G401.6 (cell line): ENCODE data around the gene FOXP1.
A peak's percentile ranks its signal among the peaks of the same experiment; 100 is the strongest.

ENCODE experiments used
- FAIRE-seq: peaks from 2 replicates; lab custom pipeline; 2012; peaks lifted over from hg19 to GRCh38; lab: Jason Lieb, UNC

The FOXP1 gene

DNA sequence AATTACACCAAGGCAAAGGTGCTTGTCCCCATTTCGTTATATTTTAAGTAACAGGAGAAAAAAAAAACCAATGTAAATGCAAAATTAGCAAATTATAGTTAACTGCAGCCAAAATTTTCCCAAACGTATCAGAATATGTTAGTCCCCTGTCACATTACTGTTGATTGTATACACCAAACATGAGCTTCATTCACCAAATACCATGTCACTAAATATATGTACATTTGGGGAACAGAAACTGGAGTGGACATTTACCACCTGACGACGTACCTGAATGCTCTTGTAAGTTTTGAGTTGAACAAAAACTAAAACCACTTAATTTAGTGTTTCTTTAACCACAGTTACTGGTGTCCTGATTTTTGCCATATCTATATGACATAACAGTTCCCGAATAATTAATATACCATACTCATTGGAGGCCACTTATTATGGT, 3.3 kb upstream of the FOXP1 start:
- no peak for FAIRE-seq

DNA sequence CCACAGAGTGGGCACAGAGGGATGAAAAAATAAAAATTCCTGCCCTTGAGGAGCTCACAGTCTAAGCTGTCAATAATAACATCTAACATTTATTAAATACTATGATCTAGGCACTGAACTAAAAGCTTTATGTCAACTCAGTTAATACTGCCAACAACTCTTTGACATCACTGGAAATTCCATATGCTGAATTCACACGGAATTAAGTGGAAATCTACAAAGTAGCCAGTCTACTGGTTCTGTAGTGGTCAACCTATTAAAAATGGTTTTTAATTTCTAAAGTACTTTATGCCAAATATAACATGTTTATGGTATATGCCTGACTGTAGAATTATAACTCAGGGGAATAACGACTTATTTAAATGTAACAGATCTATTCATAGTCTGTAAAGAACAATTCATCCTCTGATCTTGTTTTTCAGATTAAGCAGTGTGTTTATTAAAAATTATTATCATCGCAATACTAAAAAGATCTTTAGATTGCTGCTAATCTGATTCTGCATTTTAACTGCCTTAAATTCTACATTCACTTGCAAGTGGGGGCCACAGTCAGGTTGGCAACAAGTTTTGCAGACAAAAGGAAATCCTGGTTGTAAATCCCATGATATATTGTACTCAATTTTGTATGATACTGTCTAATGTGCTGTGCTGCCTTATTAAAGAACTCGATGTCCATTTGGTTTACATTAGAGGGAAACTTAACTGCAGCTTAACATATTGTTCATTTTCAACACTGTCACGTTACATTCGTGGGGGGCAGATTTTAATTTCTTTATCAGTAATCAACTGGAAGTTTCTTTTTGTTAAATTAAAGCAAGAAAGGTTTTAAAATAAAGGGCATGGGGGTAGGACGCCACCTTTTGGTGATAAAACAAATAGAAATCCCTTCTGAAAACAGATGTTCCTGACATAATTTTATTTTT, 2.6 kb upstream of the FOXP1 start:
- FAIRE-seq, result peak; percentile 28

DNA sequence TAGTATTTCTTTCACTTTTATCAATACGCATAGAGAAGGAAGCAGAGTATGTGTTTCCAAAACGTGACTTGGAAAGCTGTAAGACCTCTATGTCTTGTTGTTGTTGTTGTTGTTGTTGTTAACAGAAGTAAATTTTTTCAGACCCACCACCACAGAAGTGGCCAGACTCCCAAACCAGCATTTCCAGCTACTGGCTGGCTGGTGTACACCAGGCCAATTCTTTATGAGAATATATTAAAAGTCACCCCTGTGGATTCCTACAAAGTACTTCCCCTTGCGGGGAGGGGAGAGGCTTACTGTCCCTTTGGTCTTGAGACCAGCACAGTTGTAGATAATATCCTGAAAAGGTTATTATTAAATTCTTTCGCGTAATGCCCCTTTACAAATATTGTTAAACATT, 1.6 kb upstream of the FOXP1 start:
- no peak for FAIRE-seq

DNA sequence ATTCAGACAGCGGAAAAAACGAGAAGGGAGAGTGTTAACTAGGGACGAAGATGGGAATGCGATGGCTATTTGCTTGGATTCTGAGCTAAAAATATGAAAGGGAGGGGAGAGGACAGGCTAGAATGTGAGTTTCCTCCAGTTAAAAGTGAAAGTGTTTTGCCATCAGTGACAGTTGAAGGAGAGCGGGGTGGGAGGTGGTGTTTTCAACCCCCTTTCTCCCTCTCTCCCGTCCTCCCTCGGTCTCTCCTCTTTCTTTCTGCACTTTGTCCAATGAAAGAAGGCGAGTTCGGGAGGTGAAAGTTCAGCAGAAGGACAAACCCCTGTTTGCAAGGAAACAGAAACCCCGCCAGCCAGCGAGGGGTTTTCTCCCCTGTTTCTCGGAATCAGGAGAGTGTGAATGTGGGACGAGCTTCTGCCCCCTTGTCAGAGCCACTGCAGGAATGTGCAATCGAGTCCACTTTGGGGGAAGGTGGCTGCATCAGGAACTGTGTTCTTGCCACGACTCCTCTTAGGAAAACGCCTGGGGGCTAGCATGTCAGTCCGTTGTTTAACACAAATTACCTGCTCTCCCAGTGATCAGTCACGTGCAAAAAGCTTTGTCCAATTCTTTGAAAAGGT, 975 bp upstream of the FOXP1 start:
- no peak for FAIRE-seq

DNA sequence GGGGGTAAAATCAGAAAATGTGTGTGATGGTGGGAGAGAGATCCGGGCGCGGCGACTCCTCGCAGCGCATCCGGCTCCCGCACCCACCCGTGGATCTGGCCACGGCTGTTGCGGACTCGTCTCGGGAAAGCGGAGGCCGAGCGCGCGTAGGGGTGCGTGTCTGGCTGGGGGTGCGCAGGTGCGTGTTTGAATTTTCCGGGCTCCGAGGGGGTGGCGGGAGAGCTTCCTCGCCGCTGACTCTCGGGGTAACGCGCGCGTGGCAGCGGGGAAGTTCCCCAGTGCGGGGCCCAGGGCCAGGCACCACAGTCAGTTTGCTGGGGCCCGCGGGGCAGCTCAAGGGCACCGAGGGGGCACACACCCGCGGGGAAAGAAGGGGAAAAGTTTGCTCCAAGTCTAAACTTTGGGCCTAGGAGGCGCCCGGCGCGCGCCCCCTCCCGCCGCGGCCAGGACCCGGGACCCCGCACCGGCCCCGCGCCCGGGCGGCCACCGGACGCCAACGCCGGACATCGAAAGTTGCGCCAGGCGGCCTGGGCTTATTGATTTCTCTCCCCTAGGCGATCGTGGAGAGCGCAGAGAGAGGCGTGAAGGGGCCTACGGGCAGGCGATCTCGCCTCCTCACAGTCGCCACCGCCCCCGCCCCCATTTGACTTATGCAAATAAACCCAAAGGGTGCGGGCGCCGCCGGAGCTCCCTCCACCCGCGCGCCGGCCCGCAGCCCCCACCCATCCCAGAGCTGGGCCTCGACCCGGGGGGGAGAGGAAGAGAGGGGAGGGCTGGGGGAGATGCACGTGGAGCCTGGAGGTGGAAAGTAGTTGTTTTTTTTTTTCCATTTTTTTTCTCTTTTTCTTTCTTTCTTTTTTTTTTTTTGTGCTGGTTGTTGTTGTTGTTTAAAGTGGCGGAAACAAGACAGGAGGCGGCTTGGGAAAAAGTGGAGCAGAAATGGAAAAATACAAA, 639 bp downstream of the FOXP1 start:
- FAIRE-seq, result no peak

DNA sequence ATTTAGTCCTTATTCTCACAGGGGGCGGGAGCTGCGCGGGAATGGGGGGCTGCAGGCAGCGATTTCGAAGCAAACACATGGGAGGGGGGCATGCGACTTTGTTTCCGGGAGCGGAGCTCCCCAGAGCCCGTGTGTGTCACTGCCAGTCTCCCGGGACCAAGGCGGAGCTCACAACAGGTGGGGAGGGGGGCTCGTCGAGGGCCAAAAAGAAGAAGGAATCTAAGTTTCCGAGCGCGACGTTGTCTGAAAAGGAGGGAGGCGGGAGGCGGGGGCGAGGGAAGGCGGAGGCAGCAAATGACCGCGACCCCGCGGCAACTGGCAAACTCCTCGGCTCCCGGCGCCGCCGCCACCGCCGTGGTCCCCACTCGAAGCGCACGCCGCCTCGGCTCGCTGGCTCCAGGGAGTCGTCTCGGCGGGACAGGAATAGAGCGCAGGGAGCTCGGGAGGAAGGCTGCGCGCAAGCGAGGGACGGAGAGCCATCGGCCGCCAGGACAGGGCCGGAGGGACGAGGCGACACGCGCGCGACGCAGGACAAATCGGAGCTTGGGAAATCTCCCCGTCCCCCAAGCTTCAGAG, 1.4 kb downstream of the FOXP1 start:
- no peak for FAIRE-seq

DNA sequence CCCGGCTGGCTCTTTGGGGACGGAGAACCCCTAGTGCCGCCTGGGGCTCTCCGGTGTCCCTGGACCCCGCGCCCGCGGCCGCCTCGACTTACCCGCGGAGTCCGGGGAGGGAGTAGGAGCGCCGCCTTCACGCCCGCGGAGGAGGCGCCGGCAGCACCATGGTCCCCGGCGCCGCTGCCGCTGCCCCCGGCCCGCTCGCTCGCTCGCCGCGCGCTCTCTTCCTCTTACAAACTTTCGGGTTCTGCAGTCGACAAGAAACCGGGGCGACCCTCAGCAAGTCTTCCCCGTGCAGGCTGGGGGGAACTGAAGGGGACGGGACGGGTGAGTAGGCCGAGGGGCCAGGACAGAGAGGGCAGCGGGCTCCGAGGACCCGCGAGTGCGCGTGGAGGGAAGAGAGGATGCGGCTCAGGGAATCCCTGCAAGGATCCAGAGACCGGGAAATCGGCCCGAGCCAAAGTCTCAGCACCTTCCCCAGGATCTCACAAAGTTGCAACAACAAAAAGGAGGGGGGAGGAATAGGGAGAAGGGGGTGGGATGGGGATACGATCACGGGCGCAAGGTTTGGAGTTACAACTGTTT, 2.0 kb downstream of the FOXP1 start:
- FAIRE-seq, result no peak

DNA sequence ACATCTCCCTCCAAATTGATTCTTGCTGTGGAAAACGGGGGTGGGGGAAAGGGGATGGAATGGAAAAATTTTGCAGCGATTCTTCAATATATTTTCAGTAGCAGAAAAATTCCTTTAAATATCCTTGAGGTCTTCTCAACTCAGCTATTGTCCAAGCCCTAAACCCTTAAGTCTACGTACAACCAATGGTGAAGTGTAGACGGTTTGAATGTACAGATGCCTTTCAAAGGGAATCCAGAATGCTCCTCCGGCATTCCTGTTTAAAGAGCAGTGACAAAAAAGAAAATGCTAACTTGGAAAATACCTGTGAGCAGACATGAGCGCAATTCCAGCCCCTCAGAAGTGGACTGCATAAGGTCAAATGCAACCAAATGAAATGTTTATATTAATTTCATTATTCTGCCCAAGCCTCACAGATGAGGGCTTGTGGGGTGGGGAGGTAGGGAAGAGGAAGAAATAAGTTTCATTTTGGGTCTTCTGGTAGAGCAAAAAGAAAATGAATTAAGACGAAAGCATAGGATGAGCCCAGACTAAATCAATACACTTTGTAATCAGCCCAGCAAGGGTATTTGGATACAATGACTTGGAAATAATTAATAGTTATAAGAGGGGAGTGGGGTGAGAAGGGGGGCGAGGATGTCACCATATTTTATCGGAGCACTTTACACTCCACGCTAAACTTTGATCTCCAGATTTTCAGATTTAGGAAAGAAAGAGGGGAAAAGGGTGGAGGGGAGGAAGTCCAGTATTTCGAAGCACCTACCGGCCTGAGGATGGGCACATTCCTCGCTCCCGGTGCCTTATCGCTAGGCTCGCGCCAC, 2.7 kb downstream of the FOXP1 start:
- FAIRE-seq, result no peak

DNA sequence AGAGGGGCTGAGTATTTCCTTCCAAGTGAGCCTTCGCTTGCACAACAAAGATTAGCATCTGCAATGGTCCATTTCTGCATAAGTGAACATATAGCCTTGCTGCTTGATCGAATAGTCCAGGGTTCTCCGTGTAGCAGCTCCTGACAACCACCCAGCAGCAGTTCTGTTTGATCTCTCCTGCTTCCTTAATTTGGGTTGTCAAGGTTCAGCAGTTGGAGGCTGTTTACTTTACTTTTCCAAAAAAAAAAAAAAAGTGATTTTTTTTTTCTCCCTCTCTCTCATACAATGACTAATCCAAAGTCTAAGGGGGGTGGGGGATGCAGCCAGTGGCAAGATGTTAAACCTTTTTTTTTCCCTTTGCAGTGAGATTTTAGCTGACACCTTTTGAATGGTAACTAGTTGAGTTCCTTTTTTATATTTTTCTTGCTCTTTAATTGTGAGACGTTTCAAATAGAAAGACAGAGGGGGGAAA, 3.6 kb downstream of the FOXP1 start:
- no peak for FAIRE-seq

DNA sequence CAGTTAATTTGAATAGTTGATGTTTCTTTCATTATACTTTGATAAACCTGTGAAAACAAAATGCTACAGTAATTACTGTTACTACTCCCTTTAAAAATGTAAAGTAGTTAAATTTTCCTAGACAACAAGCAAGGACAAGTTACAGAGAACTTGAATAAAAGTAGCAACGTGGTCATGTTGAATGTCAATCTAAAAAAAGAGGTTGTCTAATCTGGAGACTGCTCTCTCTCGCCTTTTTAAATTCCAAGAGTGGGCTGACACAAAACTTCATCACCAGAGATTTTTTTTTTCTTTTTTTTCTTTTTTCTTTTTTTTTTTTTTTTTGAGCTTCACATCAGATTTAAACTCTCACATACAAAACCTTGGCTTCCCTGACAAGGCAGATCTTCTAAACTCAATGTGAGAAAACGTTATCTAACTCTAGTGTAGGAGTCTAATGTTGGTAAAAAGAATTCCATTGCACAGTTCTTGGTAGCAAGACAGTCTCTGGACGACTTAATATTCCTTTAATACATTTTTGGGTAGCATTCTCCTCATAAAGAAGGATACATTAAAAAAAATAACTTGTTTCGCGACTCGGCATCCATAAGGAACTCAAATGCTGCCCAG, 4.1 kb downstream of the FOXP1 start:
- no peak for FAIRE-seq

DNA sequence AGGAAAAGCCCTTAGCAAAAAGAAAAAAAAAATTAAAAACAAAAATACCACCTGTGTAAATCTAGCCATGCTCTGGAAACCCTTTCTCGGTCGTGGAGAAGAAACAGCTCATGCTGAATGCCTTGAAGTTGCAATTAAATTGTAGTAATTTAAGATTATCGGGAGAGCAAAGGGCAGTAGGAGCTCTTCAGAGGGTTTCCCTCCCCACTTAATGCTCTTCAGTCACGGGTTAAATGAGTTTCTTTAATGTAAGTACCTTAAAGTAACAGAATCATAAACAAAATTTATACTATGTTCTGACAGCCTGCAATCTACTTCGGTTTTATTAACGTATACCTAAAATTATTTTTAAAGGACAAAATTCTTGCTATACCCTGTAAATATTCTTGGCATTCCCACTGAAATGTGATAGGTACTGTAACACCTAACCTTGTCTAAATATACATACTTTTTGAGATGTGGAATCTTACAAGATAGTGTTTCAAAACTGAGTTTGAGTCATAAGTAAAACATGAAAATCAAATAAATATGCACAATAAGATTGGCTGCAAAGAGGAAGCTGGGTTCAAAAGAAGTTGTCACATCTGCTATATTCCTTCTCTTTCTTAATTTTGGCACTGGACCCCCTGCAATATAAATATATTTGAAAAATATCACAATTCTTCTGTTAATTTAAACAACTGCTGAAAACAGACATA, 5.3 kb downstream of the FOXP1 start:
- no peak for FAIRE-seq

DNA sequence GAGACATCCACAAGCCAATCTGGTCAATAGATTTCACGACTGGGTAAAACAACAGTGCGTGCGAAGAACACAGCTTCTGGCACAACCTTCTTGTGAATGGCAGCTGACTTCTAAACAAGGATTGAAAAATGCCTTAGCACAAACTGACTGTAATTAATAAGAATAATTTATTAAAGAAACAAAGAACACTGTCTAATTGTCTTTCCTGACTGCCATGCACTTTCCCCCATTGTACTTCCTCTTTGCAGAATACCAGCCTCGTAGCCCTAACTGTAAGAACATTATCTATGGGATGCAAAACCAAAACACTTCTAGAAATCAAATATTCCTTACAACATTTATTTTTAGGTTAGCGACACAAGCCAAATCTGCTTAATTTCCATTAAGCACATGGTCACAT, 6.5 kb downstream of the FOXP1 start:
- no peak for FAIRE-seq

DNA sequence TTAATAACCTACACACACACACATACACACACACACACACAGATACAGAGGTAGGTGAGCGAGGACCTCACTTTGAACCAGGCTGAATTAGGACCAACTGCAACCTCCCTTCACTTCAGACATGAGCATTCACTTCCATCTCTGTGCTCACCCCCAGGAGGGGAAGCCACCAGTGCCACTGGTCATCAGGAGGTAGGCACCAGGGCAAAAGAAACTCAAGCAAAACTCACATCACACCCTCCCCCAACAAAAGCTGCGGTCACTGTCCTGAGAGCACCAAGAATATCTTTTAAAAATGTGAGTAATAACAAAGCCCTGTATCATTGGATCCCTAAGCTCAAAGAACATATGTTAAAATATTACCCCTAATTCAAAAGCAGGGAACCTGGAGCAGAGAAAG, 8.1 kb downstream of the FOXP1 start:
- FAIRE-seq, result no peak

DNA sequence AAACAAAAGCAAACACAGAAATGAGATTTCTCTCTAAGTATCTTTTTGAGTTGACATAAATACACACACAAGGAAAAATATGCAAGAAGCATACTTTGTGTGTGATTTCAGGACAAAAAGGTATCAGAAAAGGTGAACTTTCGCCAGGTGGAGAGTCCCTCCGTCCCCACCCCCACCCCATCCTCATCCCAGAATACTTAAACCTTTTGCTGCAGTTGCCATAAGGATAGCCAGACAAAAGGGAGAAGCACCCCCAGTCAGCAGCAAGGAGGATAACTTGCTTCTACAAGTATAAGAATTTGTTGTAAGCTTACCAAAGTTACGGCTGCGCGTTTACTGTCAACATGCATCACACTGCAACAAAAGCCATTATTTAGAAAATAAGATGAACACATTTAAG, 10.3 kb downstream of the FOXP1 start:
- FAIRE-seq, result no peak

DNA sequence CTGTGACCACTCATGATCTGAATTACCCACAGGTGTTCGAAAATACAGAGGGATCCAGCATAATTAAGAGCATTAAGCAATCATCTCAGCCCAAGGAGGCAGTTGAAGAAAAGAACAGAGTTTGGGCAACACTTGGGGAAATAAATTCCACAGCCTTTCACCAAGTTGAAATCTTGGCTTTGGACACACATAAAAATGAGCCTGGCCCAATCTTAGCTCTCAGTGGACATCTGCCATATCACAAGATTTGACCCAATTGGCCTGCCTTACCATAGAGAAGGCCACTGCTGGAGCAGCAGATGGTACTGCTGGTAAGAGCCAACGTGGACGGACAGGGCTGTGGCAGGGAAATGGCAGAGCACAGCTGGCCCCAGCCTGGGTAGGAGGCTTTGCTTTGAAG, 13.0 kb downstream of the FOXP1 start:
- FAIRE-seq, result no peak

DNA sequence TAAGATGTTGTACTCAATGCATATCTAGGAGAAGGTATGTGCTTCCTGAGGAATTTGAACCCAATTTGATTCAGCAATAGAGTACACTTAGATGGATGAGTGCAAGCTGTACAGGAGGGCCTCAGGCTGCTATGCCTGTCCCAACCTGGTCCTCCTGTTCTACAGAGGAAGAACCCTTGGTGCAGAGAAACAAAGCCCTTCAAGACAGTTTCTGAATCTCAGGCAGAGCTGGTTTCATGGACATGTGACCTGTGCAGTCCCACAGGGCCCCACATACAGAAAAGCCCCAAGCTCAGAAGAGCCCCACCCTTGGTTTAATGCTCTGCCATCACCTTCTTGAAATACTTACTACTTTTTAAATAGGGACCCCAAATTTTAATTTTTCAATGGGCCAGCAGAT, 15.3 kb downstream of the FOXP1 start:
- no peak for FAIRE-seq

DNA sequence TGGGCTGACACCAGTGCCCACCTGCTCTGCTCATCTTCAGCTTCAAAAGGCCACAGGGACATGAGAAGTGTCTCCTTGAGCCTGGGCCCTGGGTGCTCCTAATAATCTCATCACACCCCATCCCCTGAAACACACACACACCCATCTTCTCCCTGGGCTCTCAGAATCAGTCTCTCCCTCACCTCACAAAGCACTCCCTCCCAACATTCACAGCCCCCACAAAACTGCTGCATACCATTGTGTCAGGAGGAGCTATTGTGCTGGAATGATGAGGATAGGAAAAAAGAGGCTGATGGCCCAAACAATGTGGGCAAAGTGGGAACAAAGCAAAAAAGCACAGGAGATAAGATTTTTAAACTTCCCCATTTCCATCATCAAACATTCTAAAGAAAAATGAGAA, 16.8 kb downstream of the FOXP1 start:
- no peak for FAIRE-seq

DNA sequence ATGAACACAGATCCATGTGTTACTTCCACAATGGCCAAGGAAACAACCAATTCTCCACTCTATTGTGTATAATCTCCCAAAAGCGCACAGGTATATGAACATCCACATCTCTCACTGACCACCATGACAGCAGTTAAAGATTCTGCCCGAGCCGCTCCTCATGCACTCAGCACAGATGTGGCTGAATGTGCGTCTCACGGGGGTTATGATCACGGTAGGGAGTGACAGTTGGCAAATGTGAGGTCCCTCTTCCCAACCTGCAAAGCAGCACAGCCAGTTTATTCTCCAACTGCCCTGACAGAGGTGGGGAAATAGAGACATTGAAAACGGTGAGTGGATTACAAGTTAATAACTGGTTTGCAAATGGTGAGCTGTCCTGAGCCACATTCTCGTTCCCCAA, 17.6 kb downstream of the FOXP1 start:
- FAIRE-seq, result no peak

DNA sequence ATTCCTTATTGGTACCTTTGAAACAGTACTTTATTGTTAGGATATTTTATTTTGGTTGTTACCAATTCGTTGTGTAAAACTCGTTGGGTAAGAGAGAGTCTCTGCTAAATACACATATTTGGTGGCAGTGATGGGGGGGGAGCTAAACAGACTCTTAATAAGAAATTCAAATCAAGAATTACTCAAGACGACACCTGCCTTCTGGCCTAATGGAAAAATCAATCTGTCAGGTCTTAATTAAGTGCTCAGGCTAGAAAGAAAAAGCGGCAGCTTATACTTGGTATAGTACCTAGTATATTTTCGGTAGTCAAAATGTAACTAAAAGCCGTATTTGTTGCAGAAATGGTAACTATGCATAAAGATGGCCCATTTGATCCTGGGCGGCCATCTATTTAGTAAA, 18.2 kb downstream of the FOXP1 start:
- FAIRE-seq, result no peak

DNA sequence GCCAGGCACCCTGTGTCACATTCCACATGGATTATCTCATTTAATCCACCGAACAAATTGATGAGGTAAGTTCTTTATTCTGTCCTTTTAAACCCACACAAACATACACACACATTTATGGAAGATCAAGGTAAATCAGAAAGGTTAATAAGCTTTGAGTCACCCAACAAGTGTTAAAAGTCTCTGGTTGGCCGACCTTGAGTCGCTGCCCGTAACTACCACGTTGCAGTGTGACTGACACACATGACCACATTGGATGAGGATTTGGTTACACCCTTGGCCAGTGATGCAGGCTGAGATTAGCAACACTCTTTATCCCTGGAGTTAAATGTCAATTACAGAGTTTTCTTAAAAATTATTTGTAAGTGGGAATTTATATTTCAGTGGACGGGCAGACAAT, 19.2 kb downstream of the FOXP1 start:
- no peak for FAIRE-seq
